Activated CD8-positive, alpha-beta T cell treated with anti-CD3 and anti-CD28 coated beads for 36 hours (primary cell): ENCODE measurements around the gene MRTFA. TPM values are rescaled to one million over a fixed set of nuclear protein-coding genes. Genes with fewer than 3 reads are reported as not detected.
A peak's percentile ranks its signal among the peaks of the same experiment; 100 is the strongest.

Experiments
- ATAC-seq: fragments of 200-7000 bp; cut with Tn5 transposase; one replicate; pipeline ENCODE4 v1.10.0; 2021; ENCODE audit warnings: mild to moderate bottlenecking, moderate library complexity
- CTCF ChIA-PET: fragments of 350-600 bp; sonication (Branson Sonifier 250); formaldehyde crosslinking; loops from one replicate; lab custom pipeline; 2021; ENCODE audit warnings: antibody characterized with exemption; lab: Charles Lee
- POLR2A ChIA-PET: fragments of 350-600 bp; sonication (Branson Sonifier 250); formaldehyde crosslinking; loops from one replicate; lab custom pipeline; 2021; ENCODE audit warnings: antibody characterized with exemption; lab: Charles Lee
- DNase-seq: peaks from one replicate; pipeline ENCODE4 v3.0.0-alpha.2; 2020
- H3K27ac Mint-ChIP-seq: one replicate; pipeline ENCODE4 v1.8.0; 2021; ENCODE audit warnings: mild to moderate bottlenecking, mixed read lengths
- H3K27me3 Mint-ChIP-seq: one replicate; pipeline ENCODE4 v1.8.0; 2021; ENCODE audit warnings: mixed read lengths
- H3K36me3 Mint-ChIP-seq: one replicate; pipeline ENCODE4 v1.8.0; 2021; ENCODE audit warnings: low read depth, mixed read lengths
- H3K4me1 Mint-ChIP-seq: one replicate; pipeline ENCODE4 v1.8.0; 2021; ENCODE audit warnings: low read depth, mixed read lengths
- H3K4me3 Mint-ChIP-seq: one replicate; pipeline ENCODE4 v1.8.0; 2021; ENCODE audit warnings: mild to moderate bottlenecking, moderate library complexity, mixed read lengths
- H3K9me3 Mint-ChIP-seq: one replicate; pipeline ENCODE4 v1.8.0; 2021; ENCODE audit warnings: mixed read lengths
- intact Hi-C: fragments of 100-400 bp; cut with micrococcal nuclease; formaldehyde crosslinking; loops from one replicate; pipeline ENCODE4 v1.10.0; 2022
- total RNA-seq, 2 experiments: library from RNA; stranded (reverse); gene quantifications; one replicate each; pipeline ENCODE4 v1.2.3, GENCODE V29; 2021
- TF ChIP-seq, protein P1 (sequence below): fragments of 200-600 bp; IDR thresholded peaks from one replicate; pipeline ENCODE4 v1.8.0; 2022; ENCODE audit warnings: antibody characterized with exemption, mild to moderate bottlenecking

Gene MRTFA
- total RNA-seq, 2 experiments from 2014 or later = 37.4 to 40.0 TPM

DNA sequence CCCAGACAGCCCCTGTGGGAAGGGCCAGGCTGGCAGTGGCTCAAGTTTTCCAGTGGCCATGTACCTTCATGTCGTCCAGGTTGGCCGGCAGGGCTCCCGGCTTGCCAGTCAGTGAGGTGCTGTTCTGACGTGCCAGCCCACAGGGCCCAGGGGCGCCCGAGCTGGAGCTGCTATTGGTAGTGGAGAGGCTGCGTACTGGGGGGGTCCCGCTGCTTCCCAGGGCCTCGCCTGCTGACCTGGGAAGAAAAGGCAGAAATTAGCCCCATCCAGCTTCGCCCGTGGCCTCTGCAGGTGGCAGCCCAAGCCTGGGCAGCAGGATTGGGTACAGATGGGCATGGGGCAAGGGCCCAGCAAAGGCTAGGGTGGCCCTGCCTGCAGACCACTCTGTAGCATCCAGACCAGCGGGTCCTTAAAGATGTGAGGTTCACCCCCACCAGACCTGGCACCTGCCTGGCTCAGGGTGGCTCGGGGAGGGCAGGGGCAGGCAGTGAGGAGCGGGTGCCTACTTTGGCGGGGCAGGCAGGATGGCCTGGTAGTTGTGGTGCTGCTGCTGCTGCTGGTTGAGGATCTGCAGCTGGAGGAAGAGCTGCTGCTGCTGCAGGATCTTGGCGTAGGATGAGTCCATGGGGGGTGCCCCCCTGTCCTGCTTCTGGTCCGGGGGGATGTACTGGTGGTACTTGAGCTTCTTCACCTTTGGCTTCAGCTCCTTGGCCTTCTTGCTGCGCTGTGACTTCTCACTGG is 216.0 kb downstream of the MRTFA start:
- Mint-ChIP-seq H3K36me3 (peaks cover 32% of the 10 kb centered on the region), H3K4me3 (no peak overlapping the region), H3K9me3 (no peaks in the 10 kb centered on the region), H3K27me3 (no peaks in the 10 kb centered on the region), H3K27ac (no peak overlapping the region), H3K4me1 (peaks cover 26% of the 10 kb centered on the region)
- TF ChIP-seq, protein P1, sequence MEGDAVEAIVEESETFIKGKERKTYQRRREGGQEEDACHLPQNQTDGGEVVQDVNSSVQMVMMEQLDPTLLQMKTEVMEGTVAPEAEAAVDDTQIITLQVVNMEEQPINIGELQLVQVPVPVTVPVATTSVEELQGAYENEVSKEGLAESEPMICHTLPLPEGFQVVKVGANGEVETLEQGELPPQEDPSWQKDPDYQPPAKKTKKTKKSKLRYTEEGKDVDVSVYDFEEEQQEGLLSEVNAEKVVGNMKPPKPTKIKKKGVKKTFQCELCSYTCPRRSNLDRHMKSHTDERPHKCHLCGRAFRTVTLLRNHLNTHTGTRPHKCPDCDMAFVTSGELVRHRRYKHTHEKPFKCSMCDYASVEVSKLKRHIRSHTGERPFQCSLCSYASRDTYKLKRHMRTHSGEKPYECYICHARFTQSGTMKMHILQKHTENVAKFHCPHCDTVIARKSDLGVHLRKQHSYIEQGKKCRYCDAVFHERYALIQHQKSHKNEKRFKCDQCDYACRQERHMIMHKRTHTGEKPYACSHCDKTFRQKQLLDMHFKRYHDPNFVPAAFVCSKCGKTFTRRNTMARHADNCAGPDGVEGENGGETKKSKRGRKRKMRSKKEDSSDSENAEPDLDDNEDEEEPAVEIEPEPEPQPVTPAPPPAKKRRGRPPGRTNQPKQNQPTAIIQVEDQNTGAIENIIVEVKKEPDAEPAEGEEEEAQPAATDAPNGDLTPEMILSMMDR = no peak
- POLR2A ChIA-PET = no interaction called here
- DNase-seq (no peak), ATAC-seq (no peak)
- intact Hi-C loops = no loop called here
- CTCF ChIA-PET = interaction anchor here (1.2 to 3.8 kb wide), 3 partner anchors 16 to 226 kb away, joined by 4 to 16 read pairs (median 6); no protein-coding TSS in a partner anchor

- Mint-ChIP-seq H3K36me3 (peaks cover 38% of the 10 kb centered on the region), H3K27ac (no peak overlapping the region), H3K4me3 (no peak overlapping the region), H3K27me3 (no peaks in the 10 kb centered on the region), H3K9me3 (no peaks in the 10 kb centered on the region), H3K4me1 (peaks cover 31% of the 10 kb centered on the region)
- TF ChIP-seq, protein P1 = no peak
- DNase-seq (no peak), ATAC-seq (no peak)
- intact Hi-C loops = no loop called here
- ChIA-PET POLR2A (interaction anchor here (0.9 kb wide), 1 partner anchor 13 kb away, joined by 4 read pairs; no protein-coding TSS in a partner anchor), CTCF (interaction anchor here (0.7 to 3.8 kb wide), 4 partner anchors 17 to 226 kb away, joined by 3 to 16 read pairs (median 5); no protein-coding TSS in a partner anchor)
These were observed 216.8 kb downstream of the MRTFA start for GRCh38 chr22:40419718-40420117.

GRCh38 chr22:40418366-40419201 is 217.9 kb downstream of the MRTFA start:
- intact Hi-C loops = no loop called here
- POLR2A ChIA-PET = interaction anchor here (0.6 to 4.2 kb wide), 2 partner anchors 12 to 1029 kb away, joined by 4 to 21 read pairs; no protein-coding TSS in a partner anchor
- CTCF ChIA-PET = interaction anchor here (0.6 to 3.8 kb wide), 4 partner anchors 18 to 228 kb away, joined by 3 to 16 read pairs (median 4); no protein-coding TSS in a partner anchor
- ATAC-seq = peak; percentile 80
- Mint-ChIP-seq H3K9me3 (no peaks in the 10 kb centered on the region), H3K36me3 (peaks cover 34% of the 10 kb centered on the region), H3K4me3 (no peak overlapping the region), H3K27me3 (no peaks in the 10 kb centered on the region), H3K27ac (no peak overlapping the region), H3K4me1 (peaks cover 34% of the 10 kb centered on the region)
- DNase-seq = peak; percentile 69
- TF ChIP-seq, protein P1 = no peak

GRCh38 chr22:40417881-40418280 is 218.6 kb downstream of the MRTFA start:
- TF ChIP-seq, protein P1 = no peak
- H3K27ac Mint-ChIP-seq = peak overlapping the region; percentile 32
- CTCF ChIA-PET = interaction anchor here (0.8 to 3.8 kb wide), 2 partner anchors 19 to 62 kb away, joined by 3 to 16 read pairs; no protein-coding TSS in a partner anchor
- ATAC-seq (no peak), DNase-seq (no peak)
- intact Hi-C loops = no loop called here
- H3K27me3 Mint-ChIP-seq = no peaks in the 10 kb centered on the region
- POLR2A ChIA-PET = interaction anchor here (0.6 to 4.2 kb wide), 3 partner anchors 11 to 1030 kb away, joined by 3 to 21 read pairs (median 4); no protein-coding TSS in a partner anchor
- H3K36me3 Mint-ChIP-seq = peaks cover 31% of the 10 kb centered on the region
- no peak overlapping the region for H3K4me3 Mint-ChIP-seq
- H3K9me3 Mint-ChIP-seq = no peaks in the 10 kb centered on the region
- peaks cover 34% of the 10 kb centered on the region for H3K4me1 Mint-ChIP-seq
